ENCODE measurements around the gene SLC25A12. TPM values are rescaled to one million over a fixed set of nuclear protein-coding genes. Genes with fewer than 3 reads are reported as not detected.

Gene SLC25A12
- total and polyA plus RNA-seq, 9 of the 15 experiments (the other 6 are each of a cell fraction or from before 2014, with no cell fraction given), result 13.5 to 36.5 (median 21.7) TPM

DNA sequence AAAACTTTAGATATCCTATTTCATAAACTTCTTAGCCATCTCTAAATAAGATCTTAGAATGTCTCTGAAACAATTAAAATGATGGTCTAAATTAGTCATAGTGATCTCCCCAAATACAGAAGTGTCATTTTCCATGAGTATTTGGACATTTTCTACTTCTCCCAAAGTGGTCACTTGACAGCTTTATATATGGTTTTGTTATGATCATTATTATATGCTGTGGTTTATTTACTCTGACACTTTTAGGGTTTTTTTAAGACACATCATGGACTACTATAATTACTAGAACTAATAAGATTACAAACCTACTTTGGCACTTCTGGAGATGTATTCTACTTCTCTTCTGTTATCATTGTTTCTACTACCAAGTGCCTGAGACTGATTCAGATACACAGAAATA is 47.1 kb downstream of the SLC25A12 start:
- CTCF ChIA-PET (ENCODE audit: low intra/inter-chr PET ratio), result no interaction called here

DNA sequence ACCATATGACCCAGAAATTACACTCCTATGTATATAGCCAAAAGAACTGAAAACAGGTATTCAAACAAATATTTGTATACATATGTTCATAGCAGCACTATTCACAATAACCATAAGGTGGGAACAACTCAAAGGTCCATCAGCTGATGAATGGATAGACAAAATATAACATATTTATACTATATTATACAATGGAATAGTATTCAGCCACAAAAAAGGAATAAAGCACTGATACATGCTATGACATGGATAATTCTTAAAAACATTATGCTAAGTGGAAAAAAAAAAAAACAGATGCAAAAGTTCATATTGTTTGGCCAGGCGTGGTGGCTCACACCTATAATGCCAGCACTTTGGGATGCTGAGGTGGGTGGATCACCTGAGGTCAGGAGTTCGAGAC is 52.0 kb downstream of the SLC25A12 start:
- Histone ChIP-seq H3K79me2 (ENCODE audit: control insufficient read depth, insufficient read depth, low read length) (no peaks in the 10 kb centered on the region), H3K27me3 (ENCODE audit: control insufficient read depth in 2 of 2, insufficient read depth in 2 of 2, low read length in 2 of 2) (no peaks in the 10 kb centered on the region), H3K27ac (ENCODE audit: extremely low read depth, low read depth, low read length) (no peak overlapping the region), H2AFZ (ENCODE audit: low read depth, low read length) (no peak overlapping the region), H3K36me3 (ENCODE audit: control insufficient read depth, insufficient read depth, low read length) (peaks cover 17% of the 10 kb centered on the region; the same call in 2 of the 3 replicates), H4K20me1 (replicated peaks; ENCODE audit: control insufficient read depth, insufficient read depth, low read length) (no peaks in the 10 kb centered on the region), H3K9me1 (ENCODE audit: control insufficient read depth, insufficient read depth, low read length) (no peaks in the 10 kb centered on the region), H3K4me3 (no peak overlapping the region), H3K4me1 (replicated peaks in 1 of 2; ENCODE audit: control insufficient read depth in 2 of 2, insufficient read depth in 2 of 2, low read length in 2 of 2) (no peaks in the 10 kb centered on the region), H3K4me2 (ENCODE audit: insufficient read depth, low read length) (no peak overlapping the region), H3K9me3 (replicated peaks; ENCODE audit: control insufficient read depth, insufficient read depth, low read depth, low read length) (no peaks in the 10 kb centered on the region), H3K9ac (ENCODE audit: insufficient read depth in 1 of 2, low read depth in 2 of 2, low read length in 2 of 2) (no peak overlapping the region)
- no TSS peak for BruUV-seq (replicated peaks)
- ChIA-PET CTCF (ENCODE audit: low intra/inter-chr PET ratio) (no interaction called here), POLR2A (interaction anchor here (1.0 kb wide), 1 partner anchor 18 kb away, joined by 3 read pairs; no protein-coding TSS in a partner anchor)
- no peak for FAIRE-seq
- in situ Hi-C loops (cut with MboI), result no loop called here
- TF ChIP-seq BCOR (IDR thresholded peaks at IDR 0.05), result 0 out of 2 replicates have a peak, but pooled peaks have one; percentile 36
- no peak for TF ChIP-seq ZNF830 (CRISPR knock-in tag; IDR thresholded peaks at IDR 0.05)
- peak; percentile 62 for TF ChIP-seq RBM25 (IDR thresholded peaks at IDR 0.05; ENCODE audit: low read depth, low read length, severe bottlenecking)
- peak; percentile 83 for TF ChIP-seq ZNF146 (CRISPR knock-in tag; IDR thresholded peaks at IDR 0.05; ENCODE audit: unreplicated experiment)
- WGBS (ENCODE audit: insufficient coverage, low coverage, missing lambda C conversion rate), result 96% methylated on average over 2 of the region's 2 CpGs
- intact Hi-C loops (cut with micrococcal nuclease), result no loop called here
- ATAC-seq, result no peak
- no peak for DNase-seq (ENCODE audit: extremely low read depth in 1 of 4, low spot score in 3 of 4)

More for the DNA sequence above, 47.1 kb downstream of the SLC25A12 start:
- no peaks in the 10 kb centered on the region for H3K4me1 ChIP-seq (replicated peaks in 1 of 2; ENCODE audit: control insufficient read depth in 2 of 2, insufficient read depth in 2 of 2, low read length in 2 of 2)
- ATAC-seq, result no peak
- H3K27me3 ChIP-seq (ENCODE audit: control insufficient read depth in 2 of 2, insufficient read depth in 2 of 2, low read length in 2 of 2), result no peaks in the 10 kb centered on the region
- intact Hi-C loops (cut with micrococcal nuclease), result no loop called here
- no peak overlapping the region for H3K4me2 ChIP-seq (ENCODE audit: insufficient read depth, low read length)
- TF ChIP-seq SIRT6 (IDR thresholded peaks at IDR 0.05; ENCODE audit: low read depth, low read length) (no peak), ZNF24 (IDR thresholded peaks at IDR 0.05) (no peak), RBFOX2 (IDR thresholded peaks at IDR 0.05; ENCODE audit: low read depth, low read length) (no peak)
- POLR2A ChIA-PET, result interaction anchor here (0.7 to 1.1 kb wide), 2 partner anchors 13 to 22 kb away, joined by 3 to 4 read pairs; no protein-coding TSS in a partner anchor
- no peak for DNase-seq (ENCODE audit: extremely low read depth in 1 of 4, low spot score in 3 of 4)
- no peaks in the 10 kb centered on the region for H3K79me2 ChIP-seq (ENCODE audit: control insufficient read depth, insufficient read depth, low read length)
- no peak overlapping the region for H2AFZ ChIP-seq (ENCODE audit: low read depth, low read length)
- no peak for FAIRE-seq
- in situ Hi-C loops (cut with MboI), result no loop called here
- no peak overlapping the region for H3K27ac ChIP-seq (ENCODE audit: extremely low read depth, low read depth, low read length)
- no peaks in the 10 kb centered on the region for H4K20me1 ChIP-seq (replicated peaks; ENCODE audit: control insufficient read depth, insufficient read depth, low read length)
- H3K9me1 ChIP-seq (ENCODE audit: control insufficient read depth, insufficient read depth, low read length), result no peaks in the 10 kb centered on the region
- H3K9me3 ChIP-seq (replicated peaks; ENCODE audit: control insufficient read depth, insufficient read depth, low read depth, low read length), result no peaks in the 10 kb centered on the region
- H3K36me3 ChIP-seq (ENCODE audit: control insufficient read depth, insufficient read depth, low read length), result peaks cover 5% of the 10 kb centered on the region; the same call in 2 of the 3 replicates
- no peak overlapping the region for H3K4me3 ChIP-seq
- no peak overlapping the region for H3K9ac ChIP-seq (ENCODE audit: insufficient read depth in 1 of 2, low read depth in 2 of 2, low read length in 2 of 2)
- no TSS peak for BruUV-seq (replicated peaks)

All from K562 (cell line).